NB4 (cell line): Measurements from ENCODE around the gene DLX3.

Experiments
- CTCF ChIP-seq: IDR thresholded peaks from one replicate; pipeline ENCODE4 v1.5.1; 2012; ENCODE audit warnings: low read depth, low read length
- MAX ChIP-seq: IDR thresholded peaks from 2 replicates; pipeline ENCODE4 v1.6.1; 2011; ENCODE audit warnings: low read depth, low read length
- POLR2A ChIP-seq: IDR thresholded peaks from 2 replicates; pipeline ENCODE4 v1.6.1; 2011; ENCODE audit warnings: mild to moderate bottlenecking; ENCODE audit not compliant: insufficient read length; ENCODE audit errors: extremely low read depth

GRCh38 chr17:49996495-49997300 is 1.7 kb upstream of the DLX3 start:
- peak; percentile 85 for TF ChIP-seq CTCF
- TF ChIP-seq POLR2A: no peak
- peak; percentile 56 for TF ChIP-seq MAX
